CD8-positive, alpha-beta memory T cell (primary cell): Measurements from ENCODE around the gene GIPC2. TPM values are rescaled to one million over a fixed set of nuclear protein-coding genes. Genes with fewer than 3 reads are reported as not detected.
A peak's percentile ranks its signal among the peaks of the same experiment; 100 is the strongest.
"Not testable (repeated sequence)": the region's sequence is repeated elsewhere in the genome, so short reads cannot be mapped to it uniquely, and the experiment has no call there.

ENCODE experiments used
- CTCF ChIA-PET: fragments of 350-600 bp; sonication (Branson Sonifier 250); formaldehyde crosslinking; loops from one replicate; lab custom pipeline; 2021; ENCODE audit warnings: antibody characterized with exemption; lab: Charles Lee
- POLR2A ChIA-PET: fragments of 350-600 bp; sonication (Branson Sonifier 250); formaldehyde crosslinking; loops from one replicate; lab custom pipeline; 2021; ENCODE audit warnings: antibody characterized with exemption; lab: Charles Lee
- DNase-seq, 5 donors: peaks; one replicate each; pipeline versions ENCODE4 v3.0.0 to v3.0.0-alpha.2; 2020 to 2022; ENCODE audit warnings: mixed read lengths in 1 of 5
- H3K27ac ChIP-seq: one replicate; pipeline ENCODE4 v1.7.0; 2013; ENCODE audit warnings: low read depth, mild to moderate bottlenecking, low read length, moderate library complexity
- H3K27me3 ChIP-seq: 2 replicates; pipeline ENCODE4 v1.7.0; 2013; ENCODE audit warnings: low read length, mild to moderate bottlenecking; ENCODE audit not compliant: insufficient read depth, poor library complexity, severe bottlenecking
- H3K36me3 ChIP-seq: 2 replicates; pipeline ENCODE4 v1.7.0; 2013; ENCODE audit warnings: mild to moderate bottlenecking, low read length, moderate library complexity; ENCODE audit not compliant: insufficient read depth
- H3K4me1 ChIP-seq: 2 replicates; pipeline ENCODE4 v1.7.0; 2013; ENCODE audit warnings: mild to moderate bottlenecking, low read length, moderate library complexity; ENCODE audit not compliant: insufficient read depth
- H3K4me3 ChIP-seq: 2 replicates; pipeline ENCODE4 v1.7.0; 2013; ENCODE audit warnings: mild to moderate bottlenecking, low read length
- H3K9me3 ChIP-seq: 2 replicates; pipeline ENCODE4 v1.7.0; 2013; ENCODE audit warnings: mild to moderate bottlenecking, low read length
- H3K27ac Mint-ChIP-seq, 8 donors: one replicate each; pipeline ENCODE4 v1.8.0; 2020 to 2021; ENCODE audit warnings: mixed read lengths in 8 of 8, mild to moderate bottlenecking in 6 of 8, inconsistent platforms in 3 of 8, moderate library complexity in 3 of 8
- H3K27me3 Mint-ChIP-seq, 2 donors: one replicate each; pipeline ENCODE4 v1.8.0; 2020 to 2021; ENCODE audit warnings: mixed read lengths in 2 of 2, mild to moderate bottlenecking in 1 of 2, moderate library complexity in 1 of 2
- H3K36me3 Mint-ChIP-seq, 3 donors: one replicate each; pipeline ENCODE4 v1.8.0; 2020 to 2021; ENCODE audit warnings: mixed read lengths in 3 of 3, inconsistent platforms in 1 of 3, mild to moderate bottlenecking in 1 of 3
- H3K4me1 Mint-ChIP-seq, 3 donors: one replicate each; pipeline ENCODE4 v1.8.0; 2020 to 2021; ENCODE audit warnings: mixed read lengths in 3 of 3, inconsistent platforms in 1 of 3, mild to moderate bottlenecking in 1 of 3
- H3K4me3 Mint-ChIP-seq, 7 donors: one replicate each; pipeline ENCODE4 v1.8.0; 2020 to 2021; ENCODE audit warnings: mixed read lengths in 7 of 7, mild to moderate bottlenecking in 6 of 7, moderate library complexity in 4 of 7, inconsistent platforms in 2 of 7
- H3K9me3 Mint-ChIP-seq, 5 donors: one replicate each; pipeline ENCODE4 v1.8.0; 2020 to 2022; ENCODE audit warnings: mixed read lengths in 5 of 5, mild to moderate bottlenecking in 3 of 5, moderate library complexity in 2 of 5, inconsistent platforms in 1 of 5
- polyA plus RNA-seq: library from polyadenylated mRNA; unstranded; fragments of 300-500 nt; fragmentation: Illumina TruSeq; gene quantifications from one replicate; pipeline ENCODE4 v1.2.3, GENCODE V29; 2021
- total RNA-seq, 2 experiments: library from RNA; stranded (reverse); gene quantifications; one replicate each; pipeline ENCODE4 v1.2.3, GENCODE V29; 2021

Gene GIPC2
- total and polyA plus RNA-seq, 3 experiments from 2014 or later: 0.24 to 0.40 (median 0.35) TPM

GRCh38 chr1:78080767-78081166, 35.0 kb downstream of the GIPC2 start:
- H3K27ac ChIP-seq: no peak overlapping the region
- Mint-ChIP-seq H3K9me3 (peaks cover 5 to 11% (median 7%) of the 10 kb centered on the region in 5 donors), H3K4me1 (peaks cover 19 to 27% (median 23%) of the 10 kb centered on the region in 3 donors), H3K36me3 (peaks cover 3 to 14% (median 3%) of the 10 kb centered on the region in 3 donors), H3K4me3 (peak overlapping the region; percentile 47 to 85 (median 64)), H3K27me3 (no peaks in the 10 kb centered on the region), H3K27ac (peak overlapping the region; percentile 4 to 87 (median 42))
- CTCF ChIA-PET: no interaction called here
- DNase-seq: no peak
- no peaks in the 10 kb centered on the region for H3K9me3 ChIP-seq
- H3K36me3 ChIP-seq: no peaks in the 10 kb centered on the region
- POLR2A ChIA-PET: interaction anchor here (0.5 kb wide), 1 partner anchor 11 kb away, joined by 4 read pairs; no protein-coding TSS in a partner anchor
- H3K4me1 ChIP-seq: no peaks in the 10 kb centered on the region
- H3K27me3 ChIP-seq: no peaks in the 10 kb centered on the region
- H3K4me3 ChIP-seq: peak overlapping the region; percentile 46

- Mint-ChIP-seq H3K4me3 (no peak overlapping the region), H3K4me1 (peaks cover 19 to 27% (median 23%) of the 10 kb centered on the region in 3 donors), H3K27ac (no peak overlapping the region), H3K9me3 (peaks cover 19 to 26% (median 21%) of the 10 kb centered on the region in 5 donors), H3K36me3 (peaks cover 3 to 28% (median 7%) of the 10 kb centered on the region in 3 donors), H3K27me3 (peaks cover 0 to 4% of the 10 kb centered on the region in 2 donors)
- POLR2A ChIA-PET: no interaction called here
- no peak for DNase-seq
- Histone ChIP-seq H3K4me3 (no peak overlapping the region), H3K36me3 (no peaks in the 10 kb centered on the region), H3K9me3 (no peaks in the 10 kb centered on the region), H3K27ac (no peak overlapping the region), H3K4me1 (no peaks in the 10 kb centered on the region), H3K27me3 (no peaks in the 10 kb centered on the region)
- CTCF ChIA-PET: no interaction called here
Observed at GRCh38 chr1:78081980-78082860, 36.5 kb downstream of the GIPC2 start.

GRCh38 chr1:78084639-78085038, 38.9 kb downstream of the GIPC2 start:
- H3K4me3 Mint-ChIP-seq, H3K36me3 ChIP-seq, H3K27me3 ChIP-seq, H3K27ac ChIP-seq, H3K4me3 ChIP-seq, DNase-seq, H3K4me1 ChIP-seq, H3K27me3 Mint-ChIP-seq, POLR2A ChIA-PET, CTCF ChIA-PET, H3K9me3 ChIP-seq: not testable (repeated sequence)
- H3K9me3 Mint-ChIP-seq: peaks cover 20 to 30% (median 27%) of the 10 kb centered on the region in 5 donors
- H3K27ac Mint-ChIP-seq: peak overlapping the region in 1 of 8 donors; percentile 11
- peaks cover 14 to 20% (median 18%) of the 10 kb centered on the region in 3 donors for H3K4me1 Mint-ChIP-seq
- peaks cover 2 to 30% (median 7%) of the 10 kb centered on the region in 3 donors for H3K36me3 Mint-ChIP-seq

GRCh38 chr1:78086697-78087096, 40.9 kb downstream of the GIPC2 start:
- no peak overlapping the region for H3K4me3 ChIP-seq
- Mint-ChIP-seq H3K36me3 (peaks cover 2 to 30% (median 7%) of the 10 kb centered on the region in 3 donors), H3K27me3 (peaks cover 4 to 7% of the 10 kb centered on the region in 2 donors), H3K9me3 (peaks cover 20 to 30% (median 27%) of the 10 kb centered on the region in 5 donors), H3K4me1 (no peaks in the 10 kb centered on the region), H3K4me3 (no peak overlapping the region), H3K27ac (no peak overlapping the region)
- H3K27me3 ChIP-seq: peaks cover 3% of the 10 kb centered on the region
- ChIA-PET CTCF (no interaction called here), POLR2A (no interaction called here)
- H3K9me3 ChIP-seq: no peaks in the 10 kb centered on the region
- H3K4me1 ChIP-seq: no peaks in the 10 kb centered on the region
- no peak overlapping the region for H3K27ac ChIP-seq
- no peak for DNase-seq
- H3K36me3 ChIP-seq: no peaks in the 10 kb centered on the region

GRCh38 chr1:78088015-78088414, 42.2 kb downstream of the GIPC2 start:
- H3K27me3 Mint-ChIP-seq: peaks cover 4 to 7% of the 10 kb centered on the region in 2 donors
- POLR2A ChIA-PET: no interaction called here
- CTCF ChIA-PET: no interaction called here

GRCh38 chr1:78088486-78088885, 42.7 kb downstream of the GIPC2 start:
- Histone ChIP-seq H3K4me3 (no peak overlapping the region), H3K9me3 (no peaks in the 10 kb centered on the region), H3K27ac (no peak overlapping the region), H3K27me3 (peaks cover 4% of the 10 kb centered on the region), H3K4me1 (no peaks in the 10 kb centered on the region), H3K36me3 (no peaks in the 10 kb centered on the region)
- peaks cover 20 to 30% (median 27%) of the 10 kb centered on the region in 5 donors for H3K9me3 Mint-ChIP-seq
- peaks cover 2 to 30% (median 7%) of the 10 kb centered on the region in 3 donors for H3K36me3 Mint-ChIP-seq
- ChIA-PET CTCF (no interaction called here), POLR2A (no interaction called here)
- no peak overlapping the region for H3K4me3 Mint-ChIP-seq
- H3K27ac Mint-ChIP-seq: no peak overlapping the region
- peaks cover 4 to 7% of the 10 kb centered on the region in 2 donors for H3K27me3 Mint-ChIP-seq
- no peak for DNase-seq
- H3K4me1 Mint-ChIP-seq: no peaks in the 10 kb centered on the region

More at GRCh38 chr1:78088015-78088414, 42.2 kb downstream of the GIPC2 start:
- Histone ChIP-seq H3K27ac (no peak overlapping the region), H3K27me3 (peaks cover 4% of the 10 kb centered on the region), H3K36me3 (no peaks in the 10 kb centered on the region), H3K9me3 (no peaks in the 10 kb centered on the region), H3K4me3 (no peak overlapping the region), H3K4me1 (no peaks in the 10 kb centered on the region)
- Mint-ChIP-seq H3K36me3 (peaks cover 2 to 30% (median 7%) of the 10 kb centered on the region in 3 donors), H3K27ac (no peak overlapping the region), H3K9me3 (peaks cover 20 to 30% (median 27%) of the 10 kb centered on the region in 5 donors), H3K4me1 (no peaks in the 10 kb centered on the region), H3K4me3 (no peak overlapping the region)
- no peak for DNase-seq

- no peak overlapping the region for H3K4me3 Mint-ChIP-seq
- no peak for DNase-seq
- POLR2A ChIA-PET: no interaction called here
Observed at GRCh38 chr1:78089010-78089409, 43.2 kb downstream of the GIPC2 start.

More at GRCh38 chr1:78089010-78089409, 43.2 kb downstream of the GIPC2 start:
- CTCF ChIA-PET: no interaction called here
- H3K27me3 Mint-ChIP-seq: peaks cover 4 to 7% of the 10 kb centered on the region in 2 donors
- peaks cover 2 to 30% (median 7%) of the 10 kb centered on the region in 3 donors for H3K36me3 Mint-ChIP-seq
- Histone ChIP-seq H3K27me3 (peaks cover 4% of the 10 kb centered on the region), H3K36me3 (no peaks in the 10 kb centered on the region), H3K4me3 (no peak overlapping the region), H3K9me3 (no peaks in the 10 kb centered on the region), H3K27ac (no peak overlapping the region), H3K4me1 (no peaks in the 10 kb centered on the region)
- H3K9me3 Mint-ChIP-seq: peaks cover 20 to 30% (median 27%) of the 10 kb centered on the region in 5 donors
- no peaks in the 10 kb centered on the region for H3K4me1 Mint-ChIP-seq
- no peak overlapping the region for H3K27ac Mint-ChIP-seq
